LoVo (cell line): ENCODE data around the gene ITPRID2.
"Not testable (repeated sequence)": the region's sequence is repeated elsewhere in the genome, so short reads cannot be mapped to it uniquely, and the experiment has no call there.

Experiments
- DNase-seq: peaks from one replicate; pipeline ENCODE4 v3.0.0-alpha.2; 2016; ENCODE audit warnings: low spot score

ITPRID2 gene

GRCh38 chr2:181916726-181917718 is 25.5 kb downstream of the ITPRID2 start:
- DNase-seq = no peak

GRCh38 chr2:181918188-181918587 is 26.7 kb downstream of the ITPRID2 start:
- DNase-seq = no peak

- DNase-seq = no peak
Observed at GRCh38 chr2:181923121-181923520, 31.6 kb downstream of the ITPRID2 start.

- no peak for DNase-seq
Observed at GRCh38 chr2:181924336-181924735, 32.8 kb downstream of the ITPRID2 start.

- no peak for DNase-seq
Observed at GRCh38 chr2:181934694-181935093, 43.2 kb downstream of the ITPRID2 start.

GRCh38 chr2:181937473-181937872 is 45.9 kb downstream of the ITPRID2 start:
- no peak for DNase-seq

- no peak for DNase-seq
Observed at GRCh38 chr2:181943411-181944124, 52.0 kb downstream of the ITPRID2 start.

- no peak for DNase-seq
Observed at GRCh38 chr2:181944164-181944913, 52.8 kb downstream of the ITPRID2 start.

- no peak for DNase-seq
Observed at GRCh38 chr2:181944914-181945291, 53.4 kb downstream of the ITPRID2 start.

GRCh38 chr2:181946444-181947127 is 55.1 kb downstream of the ITPRID2 start:
- DNase-seq = no peak

GRCh38 chr2:181947273-181947672 is 55.7 kb downstream of the ITPRID2 start:
- no peak for DNase-seq

GRCh38 chr2:181948227-181948626 is 56.7 kb downstream of the ITPRID2 start:
- no peak for DNase-seq

GRCh38 chr2:181949047-181949446 is 57.5 kb downstream of the ITPRID2 start:
- DNase-seq = peak; percentile 27

- DNase-seq = no peak
Observed at GRCh38 chr2:181952404-181953226, 61.1 kb downstream of the ITPRID2 start.

GRCh38 chr2:181953881-181954537 is 62.5 kb downstream of the ITPRID2 start:
- DNase-seq = peak; percentile 76

GRCh38 chr2:181954538-181954883 is 63.0 kb downstream of the ITPRID2 start:
- no peak for DNase-seq

- DNase-seq = peak; percentile 71
Observed at GRCh38 chr2:181955010-181955409, 63.5 kb downstream of the ITPRID2 start.

- not testable (repeated sequence) for DNase-seq
Observed at GRCh38 chr2:181955866-181956265, 64.3 kb downstream of the ITPRID2 start.

- peak; percentile 33 for DNase-seq
Observed at GRCh38 chr2:181957668-181958067, 66.1 kb downstream of the ITPRID2 start.

- DNase-seq = no peak
Observed at GRCh38 chr2:181958726-181959125, 67.2 kb downstream of the ITPRID2 start.
